HuH-7.5 (cell line): Measurements from ENCODE around the gene RPE.

Experiments
- DNase-seq: peaks from one replicate; pipeline ENCODE4 v3.0.0; 2011; ENCODE audit warnings: low spot score

The RPE gene

DNA sequence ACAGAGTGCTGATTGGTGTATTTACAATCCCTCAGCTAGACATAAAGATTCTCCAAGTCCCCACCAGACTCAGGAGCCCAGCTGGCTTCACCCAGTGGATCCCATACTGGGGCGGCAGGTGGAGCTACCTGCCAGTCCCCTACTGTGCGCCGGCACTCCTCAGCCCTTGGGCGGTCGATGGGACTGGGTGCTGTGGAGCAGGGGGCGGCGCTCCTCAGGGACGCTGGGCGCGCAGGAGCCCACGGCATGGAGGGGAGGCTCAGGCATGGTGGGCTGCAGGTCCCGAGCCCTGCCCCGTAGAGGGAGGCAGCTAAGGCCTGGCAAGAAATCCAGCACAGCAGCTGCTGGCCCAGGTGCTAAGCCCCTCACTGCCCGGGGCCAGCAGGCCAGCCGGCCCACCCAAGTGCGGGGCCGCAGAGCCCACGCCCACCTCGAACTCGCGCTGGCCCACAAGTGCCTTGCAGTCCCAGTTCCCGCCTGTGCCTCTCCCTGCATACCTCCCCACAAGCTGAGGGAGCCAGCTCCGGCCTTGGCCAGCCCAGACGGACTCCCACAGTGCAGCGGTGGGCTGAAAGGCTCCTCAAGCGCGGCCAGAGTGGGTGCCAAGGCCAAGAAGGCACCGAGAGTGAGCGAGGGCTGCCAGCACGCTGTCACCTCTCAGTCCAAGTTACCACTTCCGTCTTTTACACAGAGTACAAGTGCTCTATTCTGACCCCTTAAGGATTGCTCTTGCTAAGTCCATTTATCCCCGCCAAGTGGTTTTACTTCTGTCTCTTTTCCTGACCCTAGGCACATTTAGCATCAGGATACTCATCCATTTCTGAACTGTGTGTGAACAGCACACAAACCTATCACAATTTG is 1.7 kb upstream of the RPE start:
- no peak for DNase-seq

- DNase-seq: no peak
Measured at GRCh38 chr2:210003359-210003758, 921 bp downstream of the RPE start.

GRCh38 chr2:210004881-210005280 is 2.4 kb downstream of the RPE start:
- DNase-seq: no peak

DNA sequence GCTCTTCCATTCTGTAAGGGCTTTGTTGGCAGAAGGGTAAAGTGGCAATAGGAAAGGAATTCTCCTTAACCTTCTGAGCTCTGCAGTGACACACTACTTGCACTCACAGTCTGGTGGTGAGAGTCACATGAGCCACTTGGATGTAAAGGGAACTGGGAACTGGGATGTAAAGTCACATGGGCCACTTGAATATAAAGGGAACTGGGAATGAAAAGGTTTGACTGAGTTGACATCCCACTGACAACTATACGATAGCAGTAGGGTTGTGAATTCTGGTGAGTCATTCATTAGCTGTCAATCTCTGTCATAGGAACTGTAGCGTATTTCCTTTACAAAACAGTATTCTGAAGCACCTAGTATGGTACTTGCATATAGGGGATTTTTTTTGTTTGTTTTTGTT is 5.5 kb downstream of the RPE start:
- DNase-seq: no peak

DNA sequence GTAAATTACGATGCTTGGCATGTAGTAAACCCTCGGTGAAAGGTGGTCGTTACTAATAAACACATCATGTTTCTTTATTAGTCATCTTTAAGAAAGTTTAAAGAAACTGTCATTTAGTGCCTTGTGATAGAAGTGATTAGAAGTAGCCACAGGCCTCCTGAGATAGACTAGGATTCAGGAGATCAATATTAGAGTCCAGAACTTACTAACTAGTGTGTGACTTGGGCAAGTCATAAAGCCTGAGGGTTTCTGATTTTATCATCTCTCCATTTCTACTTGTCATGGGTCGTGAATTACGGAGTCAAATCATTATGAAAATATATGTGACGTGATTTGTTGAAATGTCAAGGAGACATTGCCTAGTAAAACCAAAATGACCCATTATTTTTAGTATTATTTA is 6.7 kb downstream of the RPE start:
- no peak for DNase-seq

DNA sequence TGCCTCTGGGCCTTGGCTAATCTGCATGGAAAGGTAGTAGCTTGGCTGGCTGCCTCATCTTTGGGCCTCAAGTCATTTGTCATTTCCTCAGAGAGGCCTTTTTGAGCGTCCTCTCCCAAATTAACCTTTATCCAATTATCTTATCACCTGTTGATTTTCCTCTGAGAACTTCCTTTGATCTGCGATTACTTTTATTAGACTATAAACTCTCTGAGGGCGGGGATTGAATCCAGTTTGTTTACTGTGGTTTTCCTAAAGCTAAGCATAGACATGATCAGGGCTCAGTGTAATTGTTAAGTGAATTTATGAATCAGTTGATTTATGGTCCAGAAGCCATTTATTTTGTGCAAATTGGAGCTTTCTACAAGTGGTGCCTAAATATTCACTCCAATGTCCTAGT is 7.5 kb downstream of the RPE start:
- no peak for DNase-seq

GRCh38 chr2:210020138-210020537 is 17.7 kb downstream of the RPE start:
- no peak for DNase-seq

GRCh38 chr2:210022824-210023223 is 20.4 kb downstream of the RPE start:
- DNase-seq: no peak

- no peak for DNase-seq
Measured at GRCh38 chr2:210027608-210028007, 25.2 kb downstream of the RPE start.

- DNase-seq: no peak
Measured at GRCh38 chr2:210028178-210028577, 25.7 kb downstream of the RPE start.

DNA sequence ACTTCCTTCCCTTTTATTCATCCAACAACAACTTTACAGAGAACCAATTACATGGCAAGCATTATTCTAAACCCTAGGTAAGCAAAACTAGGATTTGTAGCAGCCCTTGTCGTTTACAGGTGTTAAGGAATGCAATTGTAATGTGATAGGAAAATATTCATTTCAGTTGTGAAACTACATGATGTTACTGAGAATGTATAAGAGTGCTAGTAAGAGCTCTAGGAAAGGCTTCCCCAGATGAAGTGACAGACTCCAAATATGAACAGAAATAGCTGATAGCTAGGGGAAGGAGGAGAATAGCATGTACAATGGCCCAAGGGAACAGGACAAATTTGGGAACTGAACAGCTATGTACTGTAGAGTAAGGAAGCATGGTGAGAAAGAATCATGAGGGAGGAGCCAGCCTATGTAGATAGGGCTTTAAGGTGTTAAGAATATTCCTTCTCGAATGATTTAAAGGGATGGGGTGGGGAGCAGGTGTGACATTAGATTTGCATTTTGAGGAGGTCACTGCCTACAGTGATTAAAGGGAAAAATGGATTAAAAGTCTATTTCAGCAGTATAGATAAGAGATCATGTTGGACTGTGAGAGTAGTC is 31.7 kb downstream of the RPE start:
- no peak for DNase-seq

GRCh38 chr2:210035679-210036078 is 33.2 kb downstream of the RPE start:
- DNase-seq: no peak

DNA sequence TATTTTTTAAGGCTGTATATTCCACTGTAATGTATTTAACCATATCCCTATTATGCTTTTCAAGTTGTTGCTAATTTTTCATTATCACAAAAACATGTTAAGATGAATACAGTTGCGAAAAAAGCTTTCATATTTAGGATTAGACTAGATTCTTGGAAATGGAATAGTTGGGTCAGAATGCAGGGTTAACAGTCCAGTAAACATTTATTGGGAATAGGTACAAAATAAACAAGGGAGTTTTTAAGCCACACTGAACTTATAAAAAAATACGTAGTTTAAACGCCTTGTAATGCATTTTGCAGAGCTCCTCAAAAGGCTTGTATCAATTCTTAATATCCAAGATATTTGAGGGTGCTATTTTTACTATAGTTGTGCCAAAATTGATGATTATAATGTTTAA is 35.6 kb downstream of the RPE start:
- DNase-seq: no peak

- no peak for DNase-seq
Measured at GRCh38 chr2:210046851-210047500, 44.5 kb downstream of the RPE start.

- DNase-seq: no peak
Measured at GRCh38 chr2:210049831-210050230, 47.4 kb downstream of the RPE start.

DNA sequence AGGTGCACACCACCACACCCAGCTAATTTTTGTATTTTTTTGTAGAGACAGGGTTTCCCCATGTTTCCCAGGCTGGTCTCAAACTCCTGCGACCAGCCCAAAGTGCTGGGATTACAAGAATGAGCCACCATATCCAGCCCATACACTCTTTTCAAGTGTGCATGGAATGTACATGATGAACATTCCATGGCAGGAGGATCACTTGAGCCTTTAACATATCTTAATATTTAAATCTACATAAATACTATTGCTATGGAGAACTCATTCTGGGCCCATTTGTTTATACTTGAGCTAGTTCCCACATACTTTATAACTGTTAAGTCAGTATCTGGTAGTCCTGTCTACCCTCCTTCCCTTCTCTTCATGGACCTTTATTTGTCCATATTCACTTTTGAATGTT is 48.4 kb downstream of the RPE start:
- DNase-seq: no peak

GRCh38 chr2:210054696-210055095 is 52.3 kb downstream of the RPE start:
- no peak for DNase-seq

- DNase-seq: no peak
Measured at GRCh38 chr2:210055825-210056224, 53.4 kb downstream of the RPE start.

DNA sequence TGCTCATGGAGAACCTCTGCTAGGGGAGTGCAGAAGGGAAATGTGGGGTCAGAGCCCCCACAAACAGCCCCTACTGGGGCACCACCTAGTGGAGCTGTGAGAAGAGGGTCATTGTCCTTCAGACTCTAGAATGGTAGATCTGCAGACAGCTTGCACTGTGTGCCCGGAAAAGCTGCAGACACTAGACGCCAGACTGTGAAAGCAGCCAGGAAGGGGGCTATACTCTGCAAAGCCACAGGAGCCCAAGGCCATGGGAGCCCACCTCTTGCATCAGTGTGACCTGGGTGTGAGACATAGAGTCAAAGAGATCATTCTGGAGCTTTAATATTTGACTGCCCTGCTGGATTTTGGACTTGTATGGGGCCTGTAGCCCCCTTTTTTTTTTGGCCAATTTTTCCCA is 60.9 kb downstream of the RPE start:
- DNase-seq: no peak
